Stimulated activated CD4-positive, alpha-beta T cell treated with anti-CD3 and anti-CD28 coated beads, Interleukin-15, amount 100 ng/mL, for 48 hours (primary cell): Measurements from ENCODE around the gene RPS6KA5.
"Not testable (repeated sequence)": the region's sequence is repeated elsewhere in the genome, so short reads cannot be mapped to it uniquely, and the experiment has no call there.

ENCODE experiments used
- DNase-seq, 2 donors: peaks; one replicate each; pipeline ENCODE4 v3.0.0-alpha.2; 2020; ENCODE audit warnings: low read depth in 2 of 2

Gene RPS6KA5

DNA sequence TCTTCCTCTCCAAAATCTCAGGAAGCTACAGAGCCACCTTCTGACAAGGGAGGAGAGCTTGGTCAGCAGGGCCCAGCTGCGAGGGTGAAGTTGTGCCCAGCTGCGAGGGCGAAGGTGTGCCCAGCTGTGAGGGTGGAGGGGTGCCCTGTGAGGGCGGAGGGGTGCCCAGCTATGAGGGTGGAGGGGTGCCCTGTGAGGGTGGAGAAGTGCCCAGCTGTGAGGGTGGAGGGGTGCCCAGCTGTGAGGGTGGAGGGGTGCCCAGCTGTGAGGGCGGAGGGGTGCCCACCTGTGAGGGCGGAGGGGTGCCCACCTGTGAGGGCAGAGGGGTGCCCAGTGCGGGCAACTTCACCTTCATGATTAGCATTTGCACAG lies 223.8 kb downstream of the RPS6KA5 start:
- DNase-seq: no peak

DNA sequence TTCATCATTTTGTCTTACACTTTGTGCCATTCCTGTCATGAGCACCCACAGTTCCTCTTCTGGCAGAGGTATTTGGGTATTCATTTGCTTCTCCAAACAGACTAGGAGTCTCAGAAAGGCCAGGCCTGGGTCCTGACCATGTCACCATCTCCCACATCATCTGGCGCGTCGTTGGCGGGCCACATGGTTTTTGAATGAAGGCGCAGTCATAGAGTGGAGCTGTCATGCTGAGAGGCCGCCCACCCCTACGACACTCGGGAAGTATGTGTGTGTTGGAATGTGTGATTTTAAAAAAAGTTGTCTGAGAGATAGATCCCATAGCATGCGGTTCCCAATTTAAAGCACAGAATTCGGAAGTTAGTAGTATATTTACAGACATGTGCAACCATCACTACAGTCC lies 228.6 kb downstream of the RPS6KA5 start:
- no peak for DNase-seq

DNA sequence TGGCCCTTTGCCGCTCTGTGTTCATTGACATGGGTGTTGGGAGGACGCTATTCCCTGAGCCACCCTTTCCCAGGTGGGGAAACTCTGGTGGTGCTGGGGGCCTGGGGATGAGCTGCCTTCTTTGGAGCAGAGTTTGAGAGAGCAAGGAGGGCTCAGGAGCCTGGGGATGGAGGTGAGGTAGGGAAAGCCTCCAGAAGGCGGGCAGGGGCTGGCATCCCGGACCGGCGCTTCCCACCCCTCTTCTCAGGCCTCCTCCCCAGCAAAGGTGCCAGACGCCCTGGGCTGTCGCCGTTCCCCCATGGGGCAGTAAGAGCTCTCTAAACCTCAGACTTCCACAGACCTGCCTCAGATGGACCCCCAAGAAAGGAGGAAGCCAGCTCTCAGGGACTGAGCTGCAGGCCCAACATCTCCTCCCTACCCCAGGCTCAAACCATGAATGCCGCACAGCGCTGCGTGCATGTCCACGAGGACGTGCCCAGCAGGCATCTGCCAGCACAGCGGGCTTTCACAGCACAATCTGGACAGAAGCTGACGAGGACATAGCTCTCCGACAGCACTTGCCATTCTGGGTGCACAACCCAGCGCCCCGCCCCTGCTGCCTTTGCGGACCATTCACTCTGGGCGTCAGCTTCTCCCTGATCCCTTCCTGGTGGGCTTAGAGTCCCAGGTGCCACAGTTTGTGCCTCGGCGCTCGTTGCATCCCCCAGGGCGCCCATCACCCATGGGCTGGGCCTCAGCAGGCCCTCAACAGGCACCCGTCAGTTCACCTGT lies 229.3 kb downstream of the RPS6KA5 start:
- no peak for DNase-seq

DNA sequence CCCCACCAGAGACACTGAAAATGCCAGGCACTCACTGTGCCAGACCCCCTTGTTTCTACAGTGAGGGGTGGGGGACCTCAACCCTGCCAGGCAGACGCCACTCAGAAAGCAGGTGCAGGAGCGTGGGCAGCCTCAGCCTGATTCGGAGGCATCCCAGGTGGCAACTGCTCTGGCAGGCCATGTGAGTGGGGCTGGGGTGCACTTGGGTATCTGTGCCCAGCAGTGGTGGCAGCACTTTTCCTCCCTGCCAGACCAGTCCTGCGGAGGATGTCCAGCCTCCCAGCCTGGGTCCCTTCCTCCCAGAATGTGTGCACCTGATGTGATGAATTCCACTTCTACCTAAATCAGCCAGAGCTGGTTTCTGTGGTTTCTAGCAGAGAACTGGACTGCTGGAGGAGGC lies 230.8 kb downstream of the RPS6KA5 start:
- no peak for DNase-seq

DNA sequence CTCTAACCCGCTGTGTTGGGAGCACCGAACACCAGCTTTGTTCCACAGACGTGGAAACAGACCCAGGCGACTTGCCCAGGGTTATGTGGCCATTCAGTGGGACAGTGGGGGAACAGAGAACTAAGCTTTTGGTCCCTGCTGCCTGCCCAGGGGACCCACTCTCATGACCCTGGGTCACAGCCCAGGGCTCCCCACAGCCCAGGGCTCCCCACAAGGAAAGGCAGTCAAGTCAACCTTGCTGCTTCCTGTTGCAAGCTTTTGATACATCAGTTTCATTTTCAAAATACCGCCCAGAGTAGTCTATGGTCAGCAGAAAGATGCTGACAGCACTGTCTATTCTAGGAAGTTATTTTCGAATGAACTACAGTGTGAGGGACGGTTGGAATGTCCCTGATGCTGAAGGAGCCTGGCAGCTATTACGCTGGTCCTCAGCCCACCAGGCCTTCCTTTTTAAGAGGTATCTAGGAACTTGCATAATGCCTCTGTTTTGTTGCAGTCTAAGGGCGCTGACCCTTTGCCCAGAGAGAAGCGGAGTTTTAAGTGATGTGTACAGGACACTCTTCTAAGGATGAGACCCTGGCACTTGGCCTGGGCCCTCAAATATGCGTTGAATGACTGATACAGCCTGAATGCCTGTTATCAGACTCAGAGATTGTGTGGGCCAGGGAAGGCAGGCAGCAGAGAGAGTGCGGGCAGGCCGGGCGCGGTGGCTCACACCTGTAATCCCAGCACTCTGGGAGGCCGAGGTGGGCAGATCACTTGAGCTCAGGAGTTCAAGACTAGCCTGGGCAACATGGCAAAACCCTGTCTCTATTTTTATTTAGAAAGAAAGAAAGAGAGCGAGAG lies 231.6 kb downstream of the RPS6KA5 start:
- DNase-seq: no peak

DNA sequence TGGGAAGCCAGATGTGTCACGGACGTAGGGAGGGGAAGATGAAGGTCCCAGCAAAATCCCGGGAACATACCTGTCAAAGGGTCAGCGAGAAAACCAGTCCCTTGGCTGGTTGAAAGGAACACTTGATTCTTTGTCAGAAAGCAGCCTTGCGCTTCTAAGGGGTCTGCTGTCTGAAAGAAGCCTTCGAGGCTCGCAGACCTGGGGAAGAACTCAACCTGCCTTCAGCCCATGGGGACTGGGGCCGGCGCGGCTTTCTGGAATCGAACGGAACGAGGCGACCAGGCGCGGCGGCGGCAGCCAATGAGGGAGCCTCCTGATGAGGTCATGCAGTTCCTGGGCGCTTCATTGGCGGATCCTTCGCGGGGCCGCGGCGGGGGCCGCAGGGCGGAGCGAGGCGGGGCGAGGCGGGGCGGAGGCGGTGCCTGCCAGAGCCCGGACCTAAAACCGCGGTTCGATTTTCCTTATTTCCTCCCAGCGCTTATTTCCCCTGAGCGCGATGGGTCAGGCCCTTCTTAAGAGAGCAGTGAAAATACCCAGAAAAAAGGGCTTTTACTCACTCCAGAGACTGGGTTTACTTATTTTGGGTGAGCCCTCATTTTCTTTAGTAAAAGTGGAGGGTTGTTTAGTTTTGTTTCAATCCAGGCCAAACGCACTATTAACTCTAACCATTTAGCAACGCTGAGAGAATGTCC lies 232.4 kb downstream of the RPS6KA5 start:
- peak; percentile 87 to 90 for DNase-seq

DNA sequence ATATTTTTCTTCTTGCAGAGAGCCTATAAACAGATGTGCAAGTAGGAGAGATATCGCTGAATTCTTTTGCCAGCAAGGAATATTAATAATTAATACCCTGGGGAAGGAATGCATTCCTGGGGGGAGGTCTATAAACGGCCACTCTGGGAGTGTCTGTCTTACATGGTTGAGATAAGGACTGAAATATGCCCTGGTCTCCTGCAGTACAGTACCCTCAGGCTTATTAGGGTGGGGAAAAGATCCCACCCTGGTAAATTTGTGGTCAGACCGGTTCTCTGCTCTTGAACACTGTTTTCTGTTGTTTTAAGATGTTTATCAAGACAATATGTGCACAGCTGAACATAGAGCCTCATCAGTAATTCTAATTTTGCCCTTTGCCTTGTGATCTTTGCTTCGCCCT lies 236.9 kb downstream of the RPS6KA5 start:
- DNase-seq: not testable (repeated sequence)

DNA sequence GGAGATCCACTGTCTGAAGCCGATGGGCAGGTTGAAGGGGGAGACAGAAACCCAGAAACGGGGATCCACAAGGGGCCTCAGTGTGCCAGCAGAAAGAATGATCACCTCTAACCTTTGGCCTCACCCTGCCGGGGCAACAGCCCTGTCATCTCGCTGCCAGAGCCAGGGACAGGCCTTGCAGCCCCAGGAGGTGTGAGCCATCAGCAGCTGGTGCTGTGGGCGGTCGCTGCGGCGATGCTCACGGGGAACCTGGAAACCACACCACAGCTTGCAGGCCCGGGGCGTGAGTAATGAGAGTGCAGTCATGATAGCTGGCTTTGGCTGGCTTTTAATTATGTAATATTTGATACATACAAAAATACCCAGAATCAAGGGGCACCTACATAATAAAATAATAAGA lies 239.5 kb downstream of the RPS6KA5 start:
- peak; percentile 79 to 82 for DNase-seq

DNA sequence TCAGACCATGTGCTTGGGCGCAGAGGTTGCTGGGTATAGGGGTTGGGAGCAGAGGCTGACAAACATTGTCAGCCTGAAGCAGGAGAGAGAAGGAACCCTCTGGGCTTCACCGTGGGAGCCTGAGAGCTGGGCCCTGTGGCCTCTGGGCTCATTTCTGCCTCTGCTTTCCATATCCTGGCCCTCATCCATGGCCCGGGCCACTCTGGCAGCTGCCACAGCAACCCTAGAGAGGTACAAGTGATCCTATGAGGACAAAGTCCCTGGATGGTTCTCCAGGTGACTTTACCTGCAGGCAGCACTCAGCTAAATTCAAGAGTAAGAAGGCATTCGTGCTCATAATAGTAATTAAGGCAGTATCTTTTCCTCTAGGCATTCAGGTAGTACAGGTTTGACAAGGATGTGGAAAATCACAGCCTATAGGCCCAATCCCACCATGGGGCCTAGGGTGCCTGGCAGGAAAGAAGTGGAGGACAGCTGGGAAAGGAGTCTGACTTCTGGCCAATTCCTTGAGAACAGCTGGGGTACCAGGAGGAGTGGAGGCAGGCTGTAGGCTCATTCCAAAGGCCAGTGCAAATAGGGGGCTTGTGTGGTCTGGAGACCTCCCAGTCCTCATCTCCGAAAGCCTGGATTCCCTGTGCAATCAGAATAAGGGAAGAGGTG lies 240.6 kb downstream of the RPS6KA5 start:
- DNase-seq: no peak

DNA sequence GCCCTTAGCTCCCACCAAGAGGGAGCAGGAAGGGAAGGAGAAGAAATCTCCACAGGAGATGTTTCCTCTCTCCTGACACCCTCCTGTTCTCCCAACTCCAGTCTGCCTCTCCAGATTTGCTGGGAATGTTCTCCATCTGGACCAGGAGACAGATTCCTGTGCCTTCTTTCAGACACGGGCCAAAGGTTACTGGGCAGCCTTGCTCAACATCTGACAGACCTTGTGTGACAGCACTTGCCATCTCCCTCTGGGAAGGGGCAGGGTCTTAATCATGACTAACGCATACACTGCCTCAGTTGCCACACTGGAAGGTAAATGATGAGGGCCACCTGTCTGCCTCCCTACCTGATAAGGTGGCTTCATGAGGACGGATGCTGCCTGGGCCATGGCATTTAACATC lies 241.7 kb downstream of the RPS6KA5 start:
- DNase-seq: no peak

DNA sequence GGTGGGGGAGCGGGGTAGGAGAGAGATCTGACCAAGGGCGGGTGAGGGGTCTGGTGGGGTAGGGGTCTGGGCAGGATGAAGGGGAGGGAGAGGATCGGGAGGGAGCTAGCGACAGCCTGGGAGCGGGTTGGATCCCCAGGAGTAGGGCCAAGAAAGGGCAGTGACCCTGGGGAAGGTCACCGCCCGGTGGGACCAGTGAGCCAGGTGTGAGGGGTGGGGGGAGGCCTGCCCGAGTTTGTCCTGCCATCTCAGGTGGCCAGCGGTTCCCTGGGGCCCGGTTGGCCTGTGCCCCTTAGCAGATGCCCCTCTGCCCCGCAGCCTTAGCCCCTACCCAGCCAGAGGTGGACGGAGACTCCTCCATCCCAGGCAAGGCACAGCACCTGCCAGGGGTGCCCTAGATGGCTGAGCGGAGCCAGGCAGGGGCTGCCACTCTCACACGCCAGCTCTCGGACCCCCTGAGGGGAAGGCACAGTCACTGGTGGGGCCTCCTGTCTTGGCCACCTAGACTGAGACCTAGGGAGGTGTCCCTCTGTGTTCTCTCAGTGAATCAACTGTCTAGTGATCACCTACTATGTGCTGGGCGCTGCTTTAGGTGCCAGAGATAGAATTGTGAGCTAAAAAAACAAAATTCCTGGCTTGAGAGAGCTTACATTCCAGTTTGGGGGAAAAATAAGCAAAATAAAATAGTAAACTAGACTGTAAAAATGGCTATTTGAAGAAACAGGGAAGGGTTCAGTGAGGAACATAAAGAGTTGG lies 243.6 kb downstream of the RPS6KA5 start:
- no peak for DNase-seq

DNA sequence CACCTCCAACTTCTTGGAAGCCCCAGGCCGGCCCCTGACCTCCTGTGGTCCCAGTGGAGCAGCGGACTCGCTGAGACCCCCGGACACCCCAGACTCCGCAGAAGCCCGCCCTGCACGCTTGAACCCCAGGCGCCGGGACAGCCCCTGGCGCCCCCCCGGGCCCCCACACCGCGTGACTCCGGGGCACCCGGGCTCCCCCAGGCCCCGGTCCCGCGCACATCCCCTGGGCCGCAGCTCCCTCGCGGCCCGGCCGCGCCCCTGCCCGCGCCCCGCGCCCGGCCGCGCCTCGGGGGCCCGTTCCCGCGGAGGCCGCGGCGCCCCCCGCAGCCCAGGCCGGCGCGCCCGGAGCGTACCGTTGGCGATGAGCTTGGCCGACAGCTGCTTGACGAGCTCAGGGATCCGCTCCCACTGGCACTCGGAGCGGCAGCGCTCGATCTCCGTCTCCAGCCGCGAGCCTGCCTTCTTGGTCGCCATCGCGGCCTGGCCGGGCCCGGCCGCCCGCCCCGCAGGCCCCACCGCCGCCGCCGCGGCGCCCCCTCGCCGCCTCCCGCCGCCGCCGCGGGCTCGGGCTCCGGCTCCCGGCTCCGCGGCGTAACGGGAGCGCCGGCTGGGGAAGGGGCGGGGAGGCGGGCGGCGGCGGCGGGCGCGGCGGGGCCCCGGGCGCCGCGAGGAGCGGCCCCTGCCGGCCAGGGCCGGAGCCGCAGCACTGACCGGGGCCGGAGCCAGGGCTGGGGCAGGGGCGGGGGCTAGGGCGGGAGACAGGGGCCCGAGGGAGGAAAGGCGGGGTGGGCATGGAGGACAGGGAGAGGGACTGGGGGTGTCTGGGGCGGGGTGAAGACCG lies 244.4 kb downstream of the RPS6KA5 start, which contains the start of gene TTC7B:
TTC7B (minus strand) TSS at position 609 of the 841 bp plus-strand sequence; CDS start at position 474, 135 bp downstream.
- DNase-seq: no peak

DNA sequence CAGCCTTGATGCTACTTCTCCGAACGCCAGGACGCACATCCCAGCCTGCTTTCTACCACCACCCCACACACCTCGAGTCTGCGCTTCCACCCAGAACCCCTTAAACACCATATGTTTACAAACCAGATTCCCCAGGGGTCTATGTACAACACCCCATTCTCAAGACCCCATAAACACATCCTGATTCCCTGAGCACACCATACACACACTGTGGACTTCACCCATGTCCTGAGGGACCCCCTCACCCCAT lies 244.9 kb downstream of the RPS6KA5 start:
- DNase-seq: no peak

DNA sequence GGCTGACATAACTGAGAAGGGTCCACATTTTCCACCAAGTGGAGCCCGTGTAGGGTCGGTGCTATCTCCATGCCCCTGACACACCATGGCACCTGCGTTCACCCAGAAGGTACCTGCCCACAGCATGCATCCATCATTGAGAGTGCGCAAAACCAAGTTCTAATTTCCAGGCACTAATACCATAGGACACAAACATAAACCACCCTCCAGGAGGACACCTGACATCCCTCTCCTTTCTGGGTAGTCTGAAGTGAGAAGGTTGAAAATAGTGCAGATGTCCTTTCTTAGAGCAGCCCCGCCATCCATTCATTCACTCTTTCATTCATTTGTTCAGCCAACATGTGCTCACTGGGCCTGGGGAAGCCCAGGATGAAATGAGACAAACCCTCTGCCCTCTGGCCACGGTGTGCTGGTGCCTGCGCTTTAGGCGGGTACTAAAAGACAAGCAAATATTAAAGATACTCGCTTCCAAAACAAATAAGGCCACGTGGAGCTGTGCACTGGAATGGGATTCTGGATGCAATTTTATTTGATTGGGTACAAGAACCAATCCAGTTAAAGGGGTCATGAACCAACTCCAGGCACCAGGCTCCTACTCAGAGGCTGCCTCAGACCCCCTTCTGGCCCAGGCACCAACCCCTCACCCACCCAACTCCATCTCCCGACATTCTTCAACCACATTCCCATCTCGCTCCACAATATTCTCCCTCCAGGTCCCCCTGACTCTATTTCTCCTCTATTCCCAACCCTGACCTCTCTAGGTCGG lies 245.5 kb downstream of the RPS6KA5 start:
- no peak for DNase-seq

DNA sequence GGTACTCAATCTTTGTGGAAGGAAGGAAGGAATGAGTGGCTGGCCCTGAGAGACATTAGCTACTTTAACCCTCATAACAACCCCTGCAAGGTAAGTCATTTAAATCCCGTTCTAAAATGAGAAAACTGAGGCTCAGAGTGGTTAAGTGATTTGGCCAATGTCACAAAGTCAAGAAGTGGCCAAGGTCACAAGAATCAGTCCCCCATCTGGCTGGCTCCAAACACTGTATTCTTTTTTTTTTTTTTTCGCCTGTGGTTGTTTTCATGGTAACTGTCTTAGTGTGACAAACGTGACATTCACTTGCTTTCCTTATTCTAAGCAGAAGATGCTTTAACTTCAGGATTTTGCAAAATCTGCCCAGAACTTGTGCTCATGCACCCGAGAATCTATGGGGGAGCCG lies 247.0 kb downstream of the RPS6KA5 start:
- DNase-seq: no peak

DNA sequence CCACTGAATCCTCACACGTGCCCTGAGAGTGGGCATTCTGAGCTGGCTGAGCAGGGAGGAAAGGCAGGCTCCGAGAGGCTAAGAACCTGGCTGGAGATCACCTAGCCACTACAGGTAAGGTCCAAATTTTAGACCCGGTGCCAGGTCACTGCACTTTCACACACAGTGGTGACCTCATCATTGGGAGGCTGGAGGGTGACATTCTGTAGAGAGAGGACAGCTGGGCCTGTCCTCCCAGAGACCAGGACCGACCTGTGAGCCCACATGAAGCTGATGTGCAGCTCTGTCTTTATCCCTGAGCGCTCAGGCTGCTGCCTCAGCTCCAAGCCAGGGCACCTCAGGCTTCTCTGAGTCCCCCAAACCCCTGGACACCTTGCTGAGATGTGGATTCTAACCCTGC lies 248.3 kb downstream of the RPS6KA5 start:
- DNase-seq: no peak

DNA sequence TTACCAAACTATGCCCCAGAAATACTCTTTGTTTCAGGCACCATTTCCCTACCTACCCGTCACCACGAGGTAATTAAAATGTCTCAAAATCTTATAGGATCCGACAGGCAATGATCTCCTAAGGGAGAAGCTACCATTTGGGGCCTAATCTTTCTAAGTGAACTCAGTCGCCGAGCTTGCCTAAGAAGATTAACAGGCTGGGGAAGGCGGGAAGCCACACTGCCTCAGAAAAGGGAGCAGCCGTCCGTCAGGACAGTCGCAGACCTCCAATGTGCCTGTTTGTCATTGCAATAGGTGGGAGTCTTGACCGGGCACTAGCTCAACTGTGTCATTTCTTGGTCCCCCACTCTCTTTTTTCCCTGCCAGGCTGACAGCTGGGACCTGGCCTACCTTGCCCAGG lies 248.8 kb downstream of the RPS6KA5 start:
- no peak for DNase-seq

DNA sequence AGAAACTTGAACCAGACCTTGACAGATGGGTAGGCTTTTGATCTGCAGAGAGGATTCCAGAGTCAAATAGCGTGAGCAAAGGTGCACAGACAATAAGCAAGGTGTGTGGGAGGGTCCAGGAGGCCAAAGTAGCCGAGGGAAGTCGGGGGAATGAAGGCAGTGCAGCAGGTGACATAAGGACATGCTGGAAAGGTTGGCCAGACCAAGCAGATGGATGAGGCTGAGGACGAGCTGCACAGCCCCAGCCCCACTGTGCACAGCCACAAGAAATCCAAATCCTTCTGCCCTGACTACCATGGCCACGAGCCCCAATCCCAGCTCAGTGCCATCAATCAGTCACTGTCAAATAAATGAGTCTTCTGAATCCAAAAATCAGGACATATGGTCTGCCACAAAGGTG lies 249.6 kb downstream of the RPS6KA5 start:
- DNase-seq: no peak

DNA sequence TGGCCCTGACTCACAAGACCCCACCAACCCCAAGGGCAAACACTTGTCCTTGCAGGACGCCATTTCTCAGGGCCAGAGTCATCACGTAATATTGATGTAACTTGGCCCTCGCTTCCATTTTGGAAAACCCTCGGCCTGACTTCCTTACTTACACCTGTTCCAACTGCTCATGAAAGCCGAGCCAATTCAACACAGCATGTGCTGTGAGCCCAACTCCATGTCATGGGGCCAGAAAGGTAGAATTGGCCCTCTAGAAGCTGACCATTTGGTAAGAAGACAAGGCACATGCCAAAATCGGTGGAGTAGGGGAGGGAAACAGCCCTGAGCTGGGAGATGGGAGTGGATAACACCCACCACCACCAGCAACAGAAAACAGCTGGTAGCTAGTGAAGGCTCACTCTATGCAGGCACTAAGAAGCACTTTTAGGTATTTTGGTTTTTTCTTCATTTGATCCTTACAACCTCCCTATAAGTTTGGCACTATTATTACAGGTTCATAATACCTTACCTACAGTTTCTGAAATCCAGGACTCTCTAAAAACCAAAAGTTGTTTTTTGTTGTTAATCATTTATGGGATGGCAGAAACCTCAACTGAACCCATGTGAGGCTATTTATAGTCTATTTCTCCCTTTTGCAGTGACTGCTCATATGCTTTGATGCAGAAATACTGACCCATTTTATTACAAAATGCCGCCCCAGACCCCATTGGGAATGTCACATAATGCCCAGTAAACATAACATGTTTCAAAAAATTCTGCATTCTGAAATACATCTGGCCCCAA lies 250.7 kb downstream of the RPS6KA5 start:
- no peak for DNase-seq
